Measurements from ENCODE around the gene MYO16.

- TF ChIP-seq PHF8 (IDR thresholded peaks at IDR 0.05; ENCODE audit: borderline replicate concordance, low read depth) (no peak), CEBPB (IDR thresholded peaks at IDR 0.05) (no peak), MAX (IDR thresholded peaks at IDR 0.05) (no peak), CTCF (IDR thresholded peaks at IDR 0.05) (no peak), KDM1A (IDR thresholded peaks at IDR 0.05; ENCODE audit: low read depth) (no peak), REST (IDR thresholded peaks at IDR 0.05) (no peak)
Observed at GRCh38 chr13:109158383-109158782, 529.0 kb downstream of the MYO16 start.
